ENCODE data around the gene RNASET2. TPM values are rescaled to one million over a fixed set of nuclear protein-coding genes. Genes with fewer than 3 reads are reported as not detected.
A peak's percentile ranks its signal among the peaks of the same experiment; 100 is the strongest.

The RNASET2 gene
- total and polyA plus RNA-seq, 10 of the 15 experiments (the other 5 are each of a cell fraction or from before 2014, with no cell fraction given): 5.5 to 225 (median 50.2) TPM

GRCh38 chr6:166950892-166951669 lies 5.3 kb downstream of the RNASET2 start (continued):
- peak; percentile 43; the same call in 1 of the 2 replicates for TF ChIP-seq PKNOX1 (IDR thresholded peaks at IDR 0.05)
- TF ChIP-seq MLLT1 (IDR thresholded peaks at IDR 0.05): peak; percentile 95
- peak; percentile 56; the same call in 1 of the 2 replicates for TF ChIP-seq ATF3 (IDR thresholded peaks at IDR 0.05; ENCODE audit: borderline replicate concordance, extremely low read depth, low read depth, low read length)
- TF ChIP-seq YY1 (IDR thresholded peaks at IDR 0.05; ENCODE audit: low read depth, low read length): peak; percentile 83
- TF ChIP-seq HDGF (IDR thresholded peaks at IDR 0.05): peak; percentile 96
- peak; percentile 22; the same call in 1 of the 2 replicates for TF ChIP-seq CREB1 (IDR thresholded peaks at IDR 0.05; ENCODE audit: low read depth)
- TF ChIP-seq NR2F1 (conservative IDR thresholded peaks at IDR 0.05): peak; percentile 45; the same call in 1 of the 2 replicates
- TF ChIP-seq POU2F2 (IDR thresholded peaks at IDR 0.05; ENCODE audit: borderline replicate concordance, low read depth, low read length): peak; percentile 30; the same call in 1 of the 3 replicates
- TF ChIP-seq TCF12 (IDR thresholded peaks at IDR 0.05; ENCODE audit: low read depth, low read length): peak; percentile 96
- TF ChIP-seq NKRF (conservative IDR thresholded peaks at IDR 0.05): peak; percentile 18
- TF ChIP-seq BHLHE40 (IDR thresholded peaks at IDR 0.05; ENCODE audit: borderline replicate concordance in 1 of 2, low read depth in 2 of 2, low read length in 1 of 2): peak; percentile 91 to 99
- peak; percentile 27 to 78; a peak in 3 of 4 replicates for TF ChIP-seq EP300 (IDR thresholded peaks at IDR 0.05; ENCODE audit: borderline replicate concordance in 1 of 2, control insufficient read depth in 1 of 2, low read depth in 2 of 2, low read length in 2 of 2)
- peak; percentile 99 for TF ChIP-seq RAD51 (IDR thresholded peaks at IDR 0.05)
- peak; percentile 64 for TF ChIP-seq USF2 (IDR thresholded peaks at IDR 0.05; ENCODE audit: borderline replicate concordance, low read depth, low read length)
- peak; percentile 77 for TF ChIP-seq MEF2B (IDR thresholded peaks at IDR 0.05; ENCODE audit: partially characterized antibody, poor library complexity, severe bottlenecking)
- peak; percentile 81; the same call in 1 of the 2 replicates for TF ChIP-seq PAX5 (IDR thresholded peaks at IDR 0.05; ENCODE audit: borderline replicate concordance, low read depth, low read length)

Data from GM12878 (cell line).